Fibroblast of lung (primary cell): Measurements from ENCODE around the gene ELOVL3. TPM values are rescaled to one million over a fixed set of nuclear protein-coding genes. Genes with fewer than 3 reads are reported as not detected.

Source experiments
- DNase-seq, 2 donors: peaks; one replicate each; pipeline versions ENCODE4 v3.0.0 to v3.0.0-alpha.2; 2010; ENCODE audit warnings: low read depth in 2 of 2
- H2AFZ ChIP-seq: 2 replicates; pipeline ENCODE4 v1.5.1; 2012; ENCODE audit warnings: low read length, control low read depth, inconsistent platforms
- H3K27ac ChIP-seq: 2 replicates; pipeline ENCODE4 v1.5.1; 2011; ENCODE audit warnings: low read length, control low read depth; ENCODE audit not compliant: insufficient read depth
- H3K27me3 ChIP-seq: 2 replicates; pipeline ENCODE4 v1.5.1; 2011; ENCODE audit warnings: mild to moderate bottlenecking, low read length; ENCODE audit not compliant: control insufficient read depth, insufficient read depth
- H3K36me3 ChIP-seq: 2 replicates; pipeline ENCODE4 v1.5.1; 2011; ENCODE audit warnings: low read length; ENCODE audit not compliant: control insufficient read depth, insufficient read depth
- H3K4me1 ChIP-seq: 2 replicates; pipeline ENCODE4 v1.5.1; 2011; ENCODE audit warnings: low read length; ENCODE audit not compliant: control insufficient read depth, insufficient read depth; ENCODE audit errors: extremely low read depth
- H3K4me2 ChIP-seq: 2 replicates; pipeline ENCODE4 v1.5.1; 2011; ENCODE audit warnings: low read length, control low read depth; ENCODE audit not compliant: insufficient read depth; ENCODE audit errors: extremely low read depth
- H3K4me3 ChIP-seq, 4 experiments: fragments of 200-600 bp in 1 of 4; sonication (generic) in 1 of 4; replicated peaks in 1 of 4; 2 replicates each; pipeline ENCODE4 v1.5.1; 2011 to 2016; ENCODE audit warnings: low read length in 4 of 4, low read depth in 3 of 4, mild to moderate bottlenecking in 3 of 4, control low read depth in 2 of 4, inconsistent platforms in 1 of 4, mixed read lengths in 1 of 4; ENCODE audit not compliant: insufficient read depth in 1 of 4; ENCODE audit errors: control extremely low read depth in 1 of 4
- H3K79me2 ChIP-seq: 2 replicates; pipeline ENCODE4 v1.5.1; 2012; ENCODE audit warnings: mild to moderate bottlenecking, low read length, inconsistent platforms; ENCODE audit not compliant: control insufficient read depth, insufficient read depth
- H3K9ac ChIP-seq: 2 replicates; pipeline ENCODE4 v1.5.1; 2011; ENCODE audit warnings: mild to moderate bottlenecking, low read length, control low read depth; ENCODE audit not compliant: insufficient read depth
- H3K9me3 ChIP-seq: 2 replicates; pipeline ENCODE4 v1.5.1; 2012; ENCODE audit warnings: low read depth, low read length; ENCODE audit not compliant: control insufficient read depth, insufficient read depth
- H4K20me1 ChIP-seq: 2 replicates; pipeline ENCODE4 v1.5.1; 2011; ENCODE audit warnings: low read length; ENCODE audit not compliant: control insufficient read depth, insufficient read depth; ENCODE audit errors: extremely low read depth
- CTCF ChIP-seq, 2 donors: IDR thresholded peaks in 1 of 2; conservative IDR thresholded peaks in 1 of 2; 1 replicate in 1 of 2; 2 replicates in 1 of 2; pipeline ENCODE4 v1.5.1; 2011 to 2012; ENCODE audit warnings: low read length in 2 of 2, control low read depth in 1 of 2, inconsistent platforms in 1 of 2, low read depth in 1 of 2, mild to moderate bottlenecking in 1 of 2
- EZH2 ChIP-seq: IDR thresholded peaks from 2 replicates; pipeline ENCODE4 v1.5.1; 2012; ENCODE audit warnings: low read length, control low read depth, mild to moderate bottlenecking; ENCODE audit errors: missing control alignments
- polyA plus RNA-seq, 2 donors: library from polyadenylated mRNA; depleted of rRNA in 1 of 2; stranded (reverse) in 1 of 2; unstranded in 1 of 2; fragments of >200 nt; gene quantifications; 2 replicates each; pipeline ENCODE4 v1.2.1, GENCODE V29; 2011 to 2012; ENCODE audit warnings: missing spikeins in 1 of 2
- total RNA-seq: library from RNA; depleted of rRNA; stranded (reverse); fragments of >200 nt; gene quantifications from 2 replicates; pipeline ENCODE4 v1.2.1, GENCODE V29; 2014

Gene ELOVL3
- total and polyA plus RNA-seq, 2 donors (not counting 1 experiment from before 2014, with no cell fraction given), result 0.27 to 0.66 TPM

GRCh38 chr10:102230264-102230860, 4.3 kb downstream of the ELOVL3 start:
- no peaks in the 10 kb centered on the region for H3K36me3 ChIP-seq
- H3K27me3 ChIP-seq, result peaks cover 37% of the 10 kb centered on the region
- H3K9ac ChIP-seq, result no peak overlapping the region
- no peaks in the 10 kb centered on the region for H3K9me3 ChIP-seq
- H4K20me1 ChIP-seq, result no peaks in the 10 kb centered on the region
- H2AFZ ChIP-seq, result no peak overlapping the region
- peak overlapping the region; percentile 22 to 46 (median 35) for H3K4me3 ChIP-seq
- peak; percentile 60 to 65 for DNase-seq
- TF ChIP-seq EZH2, result peak; percentile 13
- no peak for TF ChIP-seq CTCF (conservative IDR thresholded peaks at IDR 0.05 in 1 of 2, IDR thresholded peaks at IDR 0.05 in 1 of 2; ENCODE audit: low read depth in 1 of 2, low read length in 2 of 2)
- peaks cover 11% of the 10 kb centered on the region for H3K4me1 ChIP-seq
- H3K27ac ChIP-seq, result no peak overlapping the region
- H3K79me2 ChIP-seq, result no peaks in the 10 kb centered on the region
- H3K4me2 ChIP-seq, result peak overlapping the region; percentile 70

- peaks cover 6% of the 10 kb centered on the region for H3K4me1 ChIP-seq
- no peak for DNase-seq
- H3K36me3 ChIP-seq, result no peaks in the 10 kb centered on the region
- H2AFZ ChIP-seq, result no peak overlapping the region
- H3K79me2 ChIP-seq, result no peaks in the 10 kb centered on the region
- no peak overlapping the region for H3K9ac ChIP-seq
- no peak overlapping the region for H3K27ac ChIP-seq
- no peaks in the 10 kb centered on the region for H4K20me1 ChIP-seq
- peaks cover 37% of the 10 kb centered on the region for H3K27me3 ChIP-seq
- peak overlapping the region; percentile 18 to 46 (median 28) for H3K4me3 ChIP-seq
- no peaks in the 10 kb centered on the region for H3K9me3 ChIP-seq
- H3K4me2 ChIP-seq, result peak overlapping the region; percentile 62
- TF ChIP-seq EZH2, result peak; percentile 92
- TF ChIP-seq CTCF (conservative IDR thresholded peaks at IDR 0.05 in 1 of 2, IDR thresholded peaks at IDR 0.05 in 1 of 2; ENCODE audit: low read depth in 1 of 2, low read length in 2 of 2), result peak in 1 of 2 donors; percentile 21
These were observed 4.8 kb downstream of the ELOVL3 start for GRCh38 chr10:102230861-102231356.

- H3K9ac ChIP-seq, result no peak overlapping the region
- H3K27ac ChIP-seq, result no peak overlapping the region
- no peak for DNase-seq
- H3K79me2 ChIP-seq, result no peaks in the 10 kb centered on the region
- no peaks in the 10 kb centered on the region for H3K36me3 ChIP-seq
- H3K4me3 ChIP-seq, result no peak overlapping the region
- no peaks in the 10 kb centered on the region for H4K20me1 ChIP-seq
- peaks cover 5% of the 10 kb centered on the region for H3K4me1 ChIP-seq
- H2AFZ ChIP-seq, result no peak overlapping the region
- peak overlapping the region; percentile 59 for H3K4me2 ChIP-seq
- no peaks in the 10 kb centered on the region for H3K9me3 ChIP-seq
- H3K27me3 ChIP-seq, result peaks cover 42% of the 10 kb centered on the region
- TF ChIP-seq EZH2 (peak; percentile 48), CTCF (conservative IDR thresholded peaks at IDR 0.05 in 1 of 2, IDR thresholded peaks at IDR 0.05 in 1 of 2; ENCODE audit: low read depth in 1 of 2, low read length in 2 of 2) (peak; percentile 50 to 64)
These were observed 5.5 kb downstream of the ELOVL3 start for GRCh38 chr10:102231357-102232318.
